HCT116 (cell line): Measurements from ENCODE around the gene RCOR1.

Source experiments
- ATF3 ChIP-seq: IDR thresholded peaks from 2 replicates; pipeline ENCODE4 v1.6.1; 2012
- EZH2phosphoT487 ChIP-seq: fragments of 200-600 bp; IDR thresholded peaks from 2 replicates; pipeline ENCODE4 v1.6.1; 2018; ENCODE audit warnings: antibody characterized with exemption, borderline replicate concordance
- POLR2AphosphoS5 ChIP-seq: IDR thresholded peaks from 2 replicates; pipeline ENCODE4 v1.6.1; 2011; ENCODE audit warnings: mild to moderate bottlenecking, low read depth, low read length, moderate library complexity
- SP1 ChIP-seq: IDR thresholded peaks from 2 replicates; pipeline ENCODE4 v1.6.1; 2012; ENCODE audit warnings: low read depth
- TCF7L2 ChIP-seq: IDR thresholded peaks from 2 replicates; pipeline ENCODE4 v1.7.0; 2011; ENCODE audit warnings: borderline replicate concordance, inconsistent platforms; ENCODE audit not compliant: insufficient read depth, insufficient read length; ENCODE audit errors: extremely low read depth
- TF ChIP-seq, protein P1 (sequence below), 3 experiments: fragments of 200-600 bp in 1 of 3; sonication (generic) in 1 of 3; IDR thresholded peaks in 2 of 3; conservative IDR thresholded peaks in 1 of 3; 2 replicates each; pipeline ENCODE4 v1.5.1; 2012 to 2017; ENCODE audit warnings: low read depth in 2 of 3, low read length in 2 of 3, antibody characterized with exemption in 1 of 3, borderline replicate concordance in 1 of 3, control low read depth in 1 of 3, mild to moderate bottlenecking in 1 of 3, mixed read lengths in 1 of 3, mixed run types in 1 of 3, moderate library complexity in 1 of 3; ENCODE audit not compliant: insufficient read depth in 1 of 3

DNA sequence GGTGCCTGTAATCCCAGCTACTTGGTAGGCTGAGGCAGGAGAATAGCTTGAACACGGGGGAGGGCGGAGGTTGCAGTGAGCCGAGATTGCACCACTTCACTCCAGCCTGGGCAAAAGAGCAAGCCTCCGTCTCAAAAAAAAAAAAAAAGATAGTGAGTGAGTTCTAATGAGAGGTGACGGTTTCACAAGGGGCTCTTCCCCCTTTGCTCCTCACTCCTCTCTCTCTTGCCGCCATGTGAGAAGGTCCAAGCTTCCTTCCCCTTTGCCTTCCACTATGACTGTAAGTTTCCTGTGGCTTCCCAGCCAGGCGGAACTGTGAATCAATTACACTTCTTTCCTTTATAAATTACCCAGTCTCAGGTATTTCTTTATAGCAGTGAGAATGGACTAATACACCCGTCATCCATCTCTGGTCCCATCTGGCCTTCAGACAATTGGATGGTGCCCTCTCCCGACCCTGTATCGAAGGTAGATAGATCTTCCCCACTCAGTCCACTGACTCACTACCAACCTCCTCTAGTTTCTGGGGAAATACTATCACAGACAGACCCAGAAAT, 27.0 kb upstream of the RCOR1 start:
- no peak for TF ChIP-seq ATF3
- no peak for TF ChIP-seq TCF7L2
- no peak for TF ChIP-seq EZH2phosphoT487
- no peak for TF ChIP-seq SP1
- TF ChIP-seq, protein P1, sequence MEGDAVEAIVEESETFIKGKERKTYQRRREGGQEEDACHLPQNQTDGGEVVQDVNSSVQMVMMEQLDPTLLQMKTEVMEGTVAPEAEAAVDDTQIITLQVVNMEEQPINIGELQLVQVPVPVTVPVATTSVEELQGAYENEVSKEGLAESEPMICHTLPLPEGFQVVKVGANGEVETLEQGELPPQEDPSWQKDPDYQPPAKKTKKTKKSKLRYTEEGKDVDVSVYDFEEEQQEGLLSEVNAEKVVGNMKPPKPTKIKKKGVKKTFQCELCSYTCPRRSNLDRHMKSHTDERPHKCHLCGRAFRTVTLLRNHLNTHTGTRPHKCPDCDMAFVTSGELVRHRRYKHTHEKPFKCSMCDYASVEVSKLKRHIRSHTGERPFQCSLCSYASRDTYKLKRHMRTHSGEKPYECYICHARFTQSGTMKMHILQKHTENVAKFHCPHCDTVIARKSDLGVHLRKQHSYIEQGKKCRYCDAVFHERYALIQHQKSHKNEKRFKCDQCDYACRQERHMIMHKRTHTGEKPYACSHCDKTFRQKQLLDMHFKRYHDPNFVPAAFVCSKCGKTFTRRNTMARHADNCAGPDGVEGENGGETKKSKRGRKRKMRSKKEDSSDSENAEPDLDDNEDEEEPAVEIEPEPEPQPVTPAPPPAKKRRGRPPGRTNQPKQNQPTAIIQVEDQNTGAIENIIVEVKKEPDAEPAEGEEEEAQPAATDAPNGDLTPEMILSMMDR (IDR thresholded peaks at IDR 0.05 in 2 of 3, conservative IDR thresholded peaks at IDR 0.05 in 1 of 3; ENCODE audit: borderline replicate concordance in 1 of 3, insufficient read depth in 1 of 3, low read depth in 2 of 3, low read length in 2 of 3), result no peak
- no peak for TF ChIP-seq POLR2AphosphoS5
